Putamen (tissue), 1 donor: ENCODE results near the gene PRKCB.
"Not testable (repeated sequence)": the region's sequence is repeated elsewhere in the genome, so short reads cannot be mapped to it uniquely, and the experiment has no call there.

ENCODE experiments used
- DNase-seq: peaks from one replicate; pipeline ENCODE4 v3.0.0-alpha.2; 2016; ENCODE audit warnings: low spot score

Gene PRKCB

GRCh38 chr16:24009098-24009497 lies 173.3 kb downstream of the PRKCB start:
- DNase-seq, result no peak

- DNase-seq, result no peak
Measured at GRCh38 chr16:24009955-24010354, 174.2 kb downstream of the PRKCB start.

GRCh38 chr16:24010440-24011089 lies 174.8 kb downstream of the PRKCB start:
- peak; percentile 66 for DNase-seq

- no peak for DNase-seq
Measured at GRCh38 chr16:24011237-24011636, 175.5 kb downstream of the PRKCB start.

- no peak for DNase-seq
Measured at GRCh38 chr16:24013054-24013636, 177.4 kb downstream of the PRKCB start.

- no peak for DNase-seq
Measured at GRCh38 chr16:24013864-24014645, 178.3 kb downstream of the PRKCB start.

- DNase-seq, result not testable (repeated sequence)
Measured at GRCh38 chr16:24014955-24015354, 179.2 kb downstream of the PRKCB start.

GRCh38 chr16:24015923-24016322 lies 180.1 kb downstream of the PRKCB start:
- DNase-seq, result no peak

- no peak for DNase-seq
Measured at GRCh38 chr16:24018485-24018884, 182.7 kb downstream of the PRKCB start.

- no peak for DNase-seq
Measured at GRCh38 chr16:24022797-24023196, 187.0 kb downstream of the PRKCB start.

GRCh38 chr16:24023621-24024020 lies 187.8 kb downstream of the PRKCB start:
- DNase-seq, result no peak

- DNase-seq, result no peak
Measured at GRCh38 chr16:24024971-24025370, 189.2 kb downstream of the PRKCB start.

- DNase-seq, result no peak
Measured at GRCh38 chr16:24027466-24027865, 191.7 kb downstream of the PRKCB start.

- not testable (repeated sequence) for DNase-seq
Measured at GRCh38 chr16:24029841-24030240, 194.1 kb downstream of the PRKCB start.

- no peak for DNase-seq
Measured at GRCh38 chr16:24035127-24035842, 199.5 kb downstream of the PRKCB start.

GRCh38 chr16:24036038-24036543 lies 200.3 kb downstream of the PRKCB start:
- DNase-seq, result no peak

- DNase-seq, result peak; percentile 53
Measured at GRCh38 chr16:24036614-24037013, 200.8 kb downstream of the PRKCB start.

- DNase-seq, result no peak
Measured at GRCh38 chr16:24037335-24037734, 201.6 kb downstream of the PRKCB start.

GRCh38 chr16:24041834-24042631 lies 206.2 kb downstream of the PRKCB start:
- DNase-seq, result peak; percentile 67

GRCh38 chr16:24044467-24044866 lies 208.7 kb downstream of the PRKCB start:
- no peak for DNase-seq

GRCh38 chr16:24045641-24046040 lies 209.9 kb downstream of the PRKCB start:
- DNase-seq, result no peak
